Smooth muscle cell of the brain vasculature (primary cell): ENCODE results near the gene CNIH3.

Source experiments
- DNase-seq: peaks from one replicate; pipeline ENCODE4 v3.0.0-alpha.2; 2012; ENCODE audit warnings: low read depth, low spot score

Gene CNIH3

GRCh38 chr1:224616756-224617409 lies 766 bp downstream of the CNIH3 start:
- DNase-seq = no peak

GRCh38 chr1:224617410-224618355 lies 1.6 kb downstream of the CNIH3 start:
- DNase-seq = no peak

- no peak for DNase-seq
Observed at GRCh38 chr1:224619209-224619608, 3.1 kb downstream of the CNIH3 start.

- DNase-seq = no peak
Observed at GRCh38 chr1:224620105-224620504, 4.0 kb downstream of the CNIH3 start.

DNA sequence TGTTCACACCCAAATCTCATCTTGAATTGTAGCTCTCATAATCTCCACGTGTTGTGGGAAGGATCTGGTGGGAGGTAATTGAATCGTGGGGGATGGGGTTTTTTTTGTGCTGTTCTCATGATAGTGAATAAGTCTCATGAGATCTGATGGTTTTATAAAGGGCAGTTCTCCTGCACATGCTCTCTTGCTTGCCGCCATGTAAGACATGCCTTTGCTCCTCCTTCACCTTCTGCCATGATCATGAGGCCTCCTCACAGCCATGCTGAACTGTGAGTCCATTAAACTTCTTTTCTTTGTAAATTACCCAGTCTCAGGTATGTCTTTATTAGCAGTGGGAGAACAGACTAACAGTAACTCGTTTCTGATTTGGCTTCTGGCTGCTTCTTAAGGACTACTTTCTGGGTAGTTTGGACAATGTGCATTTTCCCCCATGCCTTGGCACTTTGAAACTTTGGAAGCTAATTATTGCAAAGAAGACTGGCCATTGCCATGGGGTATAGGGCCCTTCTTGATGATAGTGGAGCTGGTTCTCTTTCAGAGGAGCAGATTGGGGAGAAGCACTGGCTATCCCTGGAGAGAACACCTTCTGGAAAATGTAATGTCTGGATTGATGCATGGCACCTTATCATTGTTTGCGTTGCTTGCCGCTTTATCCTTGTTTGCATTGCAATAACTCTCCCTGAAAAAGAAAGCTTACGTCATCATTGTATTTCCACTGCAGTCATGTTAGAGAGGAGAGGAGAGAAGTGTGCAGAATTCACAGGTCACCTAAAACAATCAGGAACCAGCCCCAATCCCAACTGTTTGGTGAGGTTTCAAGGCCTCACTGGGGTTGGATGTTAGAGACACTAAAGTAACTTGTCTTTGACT lies 5.9 kb downstream of the CNIH3 start:
- DNase-seq = no peak

- no peak for DNase-seq
Observed at GRCh38 chr1:224622831-224623230, 6.7 kb downstream of the CNIH3 start.

DNA sequence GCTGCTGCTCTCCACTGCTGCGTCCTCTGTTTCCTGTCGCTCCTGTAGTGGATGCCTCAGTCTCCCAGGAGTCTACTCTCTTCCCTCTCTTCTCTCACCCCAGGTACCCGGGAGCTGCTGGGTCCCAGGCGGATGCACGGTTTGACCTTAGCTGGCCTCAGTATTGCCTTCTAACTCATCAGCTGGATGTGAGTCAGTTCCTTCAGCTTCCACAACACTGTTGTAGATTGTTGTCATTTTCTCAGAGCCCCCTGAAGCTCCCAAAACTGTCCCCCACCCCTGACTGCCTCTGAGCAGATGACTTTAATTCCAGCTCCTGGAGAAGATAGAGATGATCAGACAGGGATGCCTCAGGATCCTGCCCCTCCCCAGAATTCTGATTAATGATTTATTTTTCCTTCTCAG lies 7.2 kb downstream of the CNIH3 start:
- no peak for DNase-seq

- peak; percentile 65 for DNase-seq
Observed at GRCh38 chr1:224623743-224624333, 7.7 kb downstream of the CNIH3 start.

DNA sequence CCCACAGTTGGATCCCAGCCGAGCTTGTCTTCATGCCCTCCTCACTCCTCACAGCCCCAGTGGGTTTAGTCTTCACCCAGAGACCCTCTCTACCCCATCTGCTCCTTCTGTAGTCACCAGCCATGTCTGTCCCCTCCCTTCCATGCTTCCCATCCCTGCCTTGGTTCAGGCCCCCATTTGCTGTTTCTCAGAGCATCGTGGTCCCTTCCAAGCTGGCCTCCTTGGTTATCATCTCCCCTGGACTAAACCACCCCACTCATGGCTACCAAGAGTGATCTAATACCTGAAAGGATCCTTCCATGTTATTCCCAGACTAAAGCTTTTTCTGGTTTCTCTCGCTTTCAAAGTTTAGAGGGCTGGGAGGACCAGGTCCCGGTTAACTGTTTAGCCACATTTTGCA lies 8.3 kb downstream of the CNIH3 start:
- DNase-seq = no peak

GRCh38 chr1:224626042-224626441 lies 9.9 kb downstream of the CNIH3 start:
- DNase-seq = no peak

DNA sequence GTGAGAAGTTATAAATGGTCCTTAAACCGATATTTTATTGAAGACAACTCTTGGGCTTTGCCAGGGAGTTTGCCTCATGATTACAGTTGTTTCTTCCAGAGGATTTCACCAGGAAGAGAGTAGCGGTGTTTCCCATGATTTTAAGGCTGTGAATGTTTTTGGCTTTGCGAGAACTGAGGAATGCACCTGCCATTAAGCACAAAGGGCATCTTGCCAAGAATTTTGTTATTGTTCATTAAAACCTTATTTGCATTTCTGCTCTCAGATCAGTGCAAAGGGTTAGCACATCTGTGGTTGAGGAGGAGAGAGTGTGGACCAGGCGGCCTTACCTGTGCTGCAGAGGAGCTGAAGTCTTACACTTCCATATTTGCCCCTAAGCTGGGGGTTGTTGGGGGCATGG lies 13.8 kb downstream of the CNIH3 start:
- DNase-seq = no peak

GRCh38 chr1:224631462-224632115 lies 15.5 kb downstream of the CNIH3 start:
- no peak for DNase-seq

GRCh38 chr1:224632381-224632871 lies 16.3 kb downstream of the CNIH3 start:
- no peak for DNase-seq

- no peak for DNase-seq
Observed at GRCh38 chr1:224632921-224633321, 16.8 kb downstream of the CNIH3 start.

- DNase-seq = no peak
Observed at GRCh38 chr1:224635356-224635755, 19.2 kb downstream of the CNIH3 start.

DNA sequence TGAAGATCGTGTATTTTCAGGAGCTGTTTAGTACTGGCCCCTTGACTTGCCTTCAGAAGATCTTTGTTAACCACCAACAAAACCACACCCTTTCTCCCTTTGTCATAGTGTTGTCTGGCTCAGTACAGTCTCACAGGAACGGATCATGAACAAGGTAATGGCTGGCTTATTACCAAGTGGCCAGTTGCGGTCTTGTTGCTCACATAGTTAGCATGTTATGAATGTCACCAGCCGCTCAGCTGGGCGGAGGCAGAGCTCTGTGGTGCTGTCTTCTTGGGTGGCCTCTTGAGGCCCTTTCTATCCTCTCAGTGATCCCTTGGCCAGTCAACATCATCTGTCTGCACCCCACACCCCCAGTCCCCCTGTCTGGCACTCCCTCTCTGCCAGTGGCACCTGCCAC lies 21.4 kb downstream of the CNIH3 start:
- DNase-seq = no peak

DNA sequence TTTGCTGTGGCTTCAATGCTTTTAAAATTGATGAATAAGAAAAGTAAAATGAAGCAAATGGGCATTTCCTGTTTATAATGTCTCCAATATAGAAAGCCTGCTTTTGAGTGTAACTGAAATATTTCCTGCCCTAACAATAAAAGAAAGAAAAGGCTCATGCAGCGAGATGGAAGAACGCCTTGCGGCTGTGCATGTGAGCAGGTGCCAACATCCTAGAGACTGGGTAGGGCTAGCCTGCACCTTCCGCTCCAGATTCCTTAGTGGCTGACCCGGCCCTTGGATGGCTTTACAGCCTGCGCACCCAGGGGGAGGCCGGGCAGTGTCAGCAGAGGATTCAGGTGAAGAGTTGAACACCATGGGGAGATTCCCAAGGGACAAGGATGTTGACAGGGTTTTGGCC lies 21.8 kb downstream of the CNIH3 start:
- DNase-seq = no peak

DNA sequence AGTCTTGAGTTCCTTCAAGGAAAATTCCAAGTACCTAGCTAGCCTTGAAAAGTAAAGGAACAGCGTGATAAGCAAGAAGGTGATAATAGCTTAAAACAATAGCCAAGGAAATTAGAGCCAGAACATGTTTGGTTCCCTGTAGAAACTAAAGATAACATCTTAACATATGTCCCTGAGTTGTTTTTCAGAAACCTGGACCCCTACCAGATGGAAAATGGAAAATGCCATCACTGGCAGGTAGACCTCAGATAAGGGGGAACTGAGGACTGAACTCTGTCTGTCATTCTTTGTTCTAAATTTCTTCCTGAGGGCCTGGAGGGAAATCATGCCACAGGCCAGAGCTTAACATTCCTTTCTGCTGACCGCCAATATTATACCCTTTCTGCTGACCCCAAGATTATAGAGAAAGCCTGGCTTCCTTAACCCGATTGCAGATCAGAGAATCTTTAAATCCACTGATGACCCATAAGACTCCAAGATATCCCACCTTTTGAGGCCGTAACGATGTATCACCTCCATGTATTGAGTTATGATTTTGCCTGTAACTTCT lies 23.4 kb downstream of the CNIH3 start:
- DNase-seq = no peak

DNA sequence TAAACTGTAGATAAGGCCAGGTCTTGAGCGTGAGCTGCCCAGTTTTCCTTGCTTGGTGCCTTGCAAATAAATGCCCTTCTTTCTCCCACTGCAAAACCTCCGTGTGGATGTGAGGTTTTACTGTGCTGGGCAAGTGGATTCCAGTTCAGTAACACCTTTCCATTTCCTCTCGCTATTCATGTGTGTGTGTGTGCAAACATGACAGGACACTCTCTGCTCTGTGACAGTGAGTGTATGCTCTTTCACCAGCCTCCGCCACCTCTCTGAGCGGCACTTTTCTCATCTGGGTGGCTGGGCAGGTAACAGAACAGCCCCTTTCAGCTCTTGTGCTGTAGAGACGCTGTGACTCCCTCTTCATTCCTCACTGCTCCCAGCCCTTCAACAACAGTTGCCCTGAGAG lies 23.9 kb downstream of the CNIH3 start:
- no peak for DNase-seq

- DNase-seq = no peak
Observed at GRCh38 chr1:224640587-224640986, 24.5 kb downstream of the CNIH3 start.

- no peak for DNase-seq
Observed at GRCh38 chr1:224641030-224641429, 24.9 kb downstream of the CNIH3 start.
